GM12878 (cell line): Measurements from ENCODE around the gene MANBA. TPM values are rescaled to one million over a fixed set of nuclear protein-coding genes. Genes with fewer than 3 reads are reported as not detected.

Experiments used
- ATAC-seq: fragments of 200-7000 bp; cut with Tn5 transposase; 3 replicates; pipeline ENCODE4 v1.9.1; 2020; ENCODE audit warnings: mild to moderate bottlenecking, moderate library complexity
- BruUV-seq: library from RNA; stranded (reverse); fragments of 400-500 nt; replicated peaks from 2 replicates; lab custom pipeline; 2021; lab: Mats Ljungman, UMichigan
- CTCF ChIA-PET: fragments of 300-600 bp; sonication (Branson Sonifier 250); formaldehyde crosslinking; extraction: SDS; loops from one replicate; lab custom pipeline; 2021; ENCODE audit warnings: inconsistent platforms; lab: Yijun Ruan, JAX
- POLR2A ChIA-PET: fragments of 350-600 bp; formaldehyde crosslinking; extraction: SDS; loops from one replicate; lab custom pipeline; 2021; ENCODE audit warnings: inconsistent platforms; lab: Charles Lee
- RAD21 ChIA-PET: fragments of 300-600 bp; sonication (Branson Sonifier 250); formaldehyde crosslinking; loops from one replicate; lab custom pipeline; 2023; ENCODE audit warnings: antibody characterized with exemption; ENCODE audit not compliant: unreplicated experiment; lab: Charles Lee
- SMC1A ChIA-PET: fragments of 300-600 bp; sonication (Branson Sonifier 250); formaldehyde crosslinking; loops from one replicate; lab custom pipeline; 2023; ENCODE audit not compliant: unreplicated experiment, uncharacterized antibody; lab: Charles Lee
- DNase-seq: peaks from one replicate; pipeline ENCODE4 v3.0.0-alpha.2; 2011; ENCODE audit warnings: low read depth, low spot score
- FAIRE-seq: peaks from 3 replicates; lab custom pipeline; 2011; peaks lifted over from hg19 to GRCh38; lab: Jason Lieb, UNC
- H2AFZ ChIP-seq: 2 replicates; pipeline ENCODE4 v1.6.0; 2011; ENCODE audit warnings: low read depth, low read length, control low read depth; ENCODE audit not compliant: control insufficient read depth
- H3K27ac ChIP-seq: 2 replicates; pipeline ENCODE4 v1.5.1; 2011; ENCODE audit warnings: control low read depth; ENCODE audit not compliant: control insufficient read depth, insufficient read depth
- H3K27me3 ChIP-seq, 2 experiments: replicated peaks in 1 of 2; 2 replicates each; pipeline versions ENCODE4 v1.6.0 to v1.6.1; 2011; ENCODE audit warnings: low read length in 1 of 2; ENCODE audit not compliant: control insufficient read depth in 2 of 2, insufficient read depth in 2 of 2
- H3K36me3 ChIP-seq, 2 experiments: 2 replicates each; pipeline ENCODE4 v1.5.1; 2011; ENCODE audit warnings: low read length in 1 of 2; ENCODE audit not compliant: control insufficient read depth in 2 of 2, insufficient read depth in 2 of 2
- H3K4me1 ChIP-seq: 2 replicates; pipeline ENCODE4 v1.6.1; 2011; ENCODE audit warnings: mild to moderate bottlenecking, low read length, moderate library complexity, mixed read lengths; ENCODE audit not compliant: control insufficient read depth, insufficient read depth
- H3K4me2 ChIP-seq: 2 replicates; pipeline ENCODE4 v1.6.0; 2011; ENCODE audit warnings: control low read depth; ENCODE audit not compliant: control insufficient read depth, insufficient read depth
- H3K4me3 ChIP-seq: fragments of 200-600 bp; sonication (generic); 2 replicates; pipeline ENCODE4 v1.5.1; 2016
- H3K79me2 ChIP-seq: 2 replicates; pipeline ENCODE4 v1.6.0; 2011; ENCODE audit warnings: low read length; ENCODE audit not compliant: control insufficient read depth, insufficient read depth
- H3K9ac ChIP-seq: 2 replicates; pipeline ENCODE4 v1.8.0; 2011; ENCODE audit warnings: low read length, control low read depth, mixed read lengths; ENCODE audit not compliant: control insufficient read depth, insufficient read depth
- H3K9me3 ChIP-seq: replicated peaks from 3 replicates; pipeline ENCODE4 v1.5.1; 2011; ENCODE audit warnings: mild to moderate bottlenecking, low read length; ENCODE audit not compliant: control insufficient read depth, insufficient read depth
- H4K20me1 ChIP-seq: 2 replicates; pipeline ENCODE4 v1.6.0; 2011; ENCODE audit not compliant: control insufficient read depth, insufficient read depth
- CEBPB ChIP-seq, 2 experiments: fragments of 150-350 bp in 1 of 2; IDR thresholded peaks; 2 replicates each; pipeline ENCODE4 v1.6.1; 2012 to 2014; ENCODE audit warnings: low read depth in 2 of 2, low read length in 2 of 2, borderline replicate concordance in 1 of 2, inconsistent platforms in 1 of 2
- EZH2 ChIP-seq: IDR thresholded peaks from 2 replicates; pipeline ENCODE4 v1.6.1; 2012; ENCODE audit warnings: low read depth, mild to moderate bottlenecking, control low read depth, inconsistent platforms, low read length, borderline replicate concordance; ENCODE audit not compliant: control insufficient read depth
- FOXM1 ChIP-seq: IDR thresholded peaks from 2 replicates; pipeline ENCODE4 v1.6.1; 2012; ENCODE audit warnings: low read depth, mild to moderate bottlenecking, inconsistent platforms, low read length, moderate library complexity
- IKZF2 ChIP-seq, 2 experiments: fragments of 450-650 bp; IDR thresholded peaks; 2 replicates each; pipeline ENCODE4 v1.6.1; 2017; ENCODE audit warnings: mild to moderate bottlenecking in 2 of 2, moderate library complexity in 2 of 2
- IRF4 ChIP-seq: IDR thresholded peaks from 2 replicates; pipeline ENCODE4 v1.6.1; 2011; ENCODE audit warnings: low read depth, low read length
- KLF5 ChIP-seq: fragments of 450-650 bp; IDR thresholded peaks from 2 replicates; pipeline ENCODE4 v1.6.1; 2014; ENCODE audit warnings: mild to moderate bottlenecking; ENCODE audit not compliant: partially characterized antibody
- MXI1 ChIP-seq: fragments of 150-350 bp; IDR thresholded peaks from 2 replicates; pipeline ENCODE4 v1.6.1; 2011; ENCODE audit warnings: low read depth, mild to moderate bottlenecking, inconsistent platforms, low read length, improper control_type of control experiment
- NFIC ChIP-seq: IDR thresholded peaks from 2 replicates; pipeline ENCODE4 v1.6.1; 2012; ENCODE audit warnings: low read depth, mild to moderate bottlenecking, inconsistent platforms, low read length, moderate library complexity
- NRF1 ChIP-seq: conservative IDR thresholded peaks from 2 replicates; pipeline ENCODE4 v1.6.1; 2011; ENCODE audit warnings: mild to moderate bottlenecking, low read depth, low read length, improper control_type of control experiment
- PBX3 ChIP-seq: IDR thresholded peaks from 2 replicates; pipeline ENCODE4 v1.6.1; 2011; ENCODE audit warnings: mild to moderate bottlenecking, low read depth, low read length, moderate library complexity; ENCODE audit not compliant: insufficient replicate concordance
- POLR2AphosphoS5 ChIP-seq: IDR thresholded peaks from 2 replicates; pipeline ENCODE4 v1.6.1; 2011; ENCODE audit warnings: mild to moderate bottlenecking, low read length, inconsistent platforms
- SMAD1 ChIP-seq: fragments of 450-650 bp; IDR thresholded peaks from 2 replicates; pipeline ENCODE4 v1.6.1; 2018; ENCODE audit warnings: mild to moderate bottlenecking, low read depth; ENCODE audit not compliant: partially characterized antibody
- SRF ChIP-seq, 2 experiments: IDR thresholded peaks; 2 replicates each; pipeline ENCODE4 v1.6.1; 2011; ENCODE audit warnings: low read depth in 2 of 2, low read length in 2 of 2, mild to moderate bottlenecking in 1 of 2, moderate library complexity in 1 of 2
- WGBS: methylation state at CpG from one replicate; pipeline ENCODE4 v1.1.6; 2016; ENCODE audit warnings: low lambda C conversion rate; ENCODE audit not compliant: insufficient replicate concordance, insufficient coverage; ENCODE audit errors: missing lambda C conversion rate; 5-methylcytosine and 5-hydroxymethylcytosine counted together
- in situ Hi-C: fragments of 300-500 bp; cut with MboI; formaldehyde crosslinking; loops from 9 replicates; pipeline ENCODE4 v1.14.3; 2018; ENCODE audit warnings: mixed read lengths
- intact Hi-C: fragments of 100-400 bp; cut with micrococcal nuclease; formaldehyde crosslinking; loops from one replicate; pipeline ENCODE4 v1.14.2; 2022; ENCODE audit not compliant: unreplicated experiment
- polyA plus RNA-seq, 11 experiments: library from polyadenylated mRNA; depleted of rRNA in 4 of 11; unstranded in 6 of 11; stranded (reverse) in 5 of 11; fragments of >200 nt; fragmentation: Nextera tagmentation in 4 of 11; fragmentation: Illumina TruSeq in 1 of 11; extraction: Ambion mirVana in 4 of 11; extraction: Trizol in 1 of 11; gene quantifications; 1 replicate in 1 of 11; 2 replicates in 10 of 11; pipeline versions ENCODE4 v1.2.1 to v1.2.3, GENCODE V29; 2011 to 2016; ENCODE audit warnings: inconsistent platforms in 2 of 11, missing spikeins in 2 of 11, low read depth in 1 of 11
- total RNA-seq, 4 experiments: library from RNA; depleted of rRNA in 3 of 4; stranded (reverse); fragments of >200 nt in 3 of 4; fragmentation: Illumina TruSeq in 1 of 4; extraction: Trizol in 1 of 4; gene quantifications; 2 replicates each; pipeline versions ENCODE4 v1.2.1 to v1.2.3, GENCODE V29; 2013 to 2021
- TF ChIP-seq, protein P1 (sequence below): fragments of 450-650 bp; formaldehyde crosslinking; IDR thresholded peaks from 2 replicates; pipeline ENCODE4 v1.4.0; 2022; ENCODE audit warnings: mild to moderate bottlenecking, moderate library complexity
- TF ChIP-seq, protein P2 (sequence below): IDR thresholded peaks from 2 replicates; pipeline ENCODE4 v1.6.1; 2012; ENCODE audit warnings: low read depth, low read length, improper control_type of control experiment
- TF ChIP-seq, protein P3 (sequence below): fragments of 450-650 bp; IDR thresholded peaks from 2 replicates; pipeline ENCODE4 v1.6.1; 2014; ENCODE audit warnings: mild to moderate bottlenecking

MANBA gene
- total and polyA plus RNA-seq, 10 of the 15 experiments (the other 5 are each of a cell fraction or from before 2014, with no cell fraction given) = 3.8 to 19.0 (median 12.5) TPM

- Histone ChIP-seq H3K4me2 (no peak overlapping the region), H3K9ac (no peak overlapping the region), H4K20me1 (no peaks in the 10 kb centered on the region), H3K9me3 (peaks cover 2% of the 10 kb centered on the region; the same call in 1 of the 3 replicates), H3K4me3 (no peak overlapping the region)
- FAIRE-seq = no peak
- no peak for ATAC-seq
- in situ Hi-C loops = no loop called here
- POLR2A ChIA-PET = no interaction called here
- SMC1A ChIA-PET = interaction anchor here (1.0 to 1.5 kb wide), 3 partner anchors 10 to 319 kb away, joined by 3 to 5 read pairs (median 4); partner anchors contain the start of gene MANBA
- no peak for DNase-seq
- TF ChIP-seq NRF1 = no peak
- no peak for TF ChIP-seq SRF (IDR thresholded peaks at IDR 0.05; ENCODE audit: low read depth in 2 of 2, low read length in 2 of 2)
- TF ChIP-seq, protein P1, sequence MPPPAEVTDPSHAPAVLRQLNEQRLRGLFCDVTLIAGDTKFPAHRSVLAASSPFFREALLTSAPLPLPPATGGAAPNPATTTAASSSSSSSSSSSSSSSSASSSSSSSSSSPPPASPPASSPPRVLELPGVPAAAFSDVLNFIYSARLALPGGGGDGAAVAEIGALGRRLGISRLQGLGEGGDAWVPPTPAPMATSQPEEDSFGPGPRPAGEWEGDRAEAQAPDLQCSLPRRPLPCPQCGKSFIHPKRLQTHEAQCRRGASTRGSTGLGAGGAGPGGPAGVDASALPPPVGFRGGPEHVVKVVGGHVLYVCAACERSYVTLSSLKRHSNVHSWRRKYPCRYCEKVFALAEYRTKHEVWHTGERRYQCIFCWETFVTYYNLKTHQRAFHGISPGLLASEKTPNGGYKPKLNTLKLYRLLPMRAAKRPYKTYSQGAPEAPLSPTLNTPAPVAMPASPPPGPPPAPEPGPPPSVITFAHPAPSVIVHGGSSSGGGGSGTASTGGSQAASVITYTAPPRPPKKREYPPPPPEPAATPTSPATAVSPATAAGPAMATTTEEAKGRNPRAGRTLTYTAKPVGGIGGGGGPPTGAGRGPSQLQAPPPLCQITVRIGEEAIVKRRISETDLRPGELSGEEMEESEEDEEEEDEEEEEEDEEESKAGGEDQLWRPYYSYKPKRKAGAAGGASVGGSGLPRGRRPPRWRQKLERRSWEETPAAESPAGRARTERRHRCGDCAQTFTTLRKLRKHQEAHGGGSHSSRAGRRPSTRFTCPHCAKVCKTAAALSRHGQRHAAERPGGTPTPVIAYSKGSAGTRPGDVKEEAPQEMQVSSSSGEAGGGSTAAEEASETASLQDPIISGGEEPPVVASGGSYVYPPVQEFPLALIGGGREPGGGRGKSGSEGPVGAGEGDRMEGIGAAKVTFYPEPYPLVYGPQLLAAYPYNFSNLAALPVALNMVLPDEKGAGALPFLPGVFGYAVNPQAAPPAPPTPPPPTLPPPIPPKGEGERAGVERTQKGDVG = no peak
- no peak for TF ChIP-seq SMAD1
- no peak for TF ChIP-seq EZH2
- no peak for TF ChIP-seq IKZF2 (IDR thresholded peaks at IDR 0.05)
- TF ChIP-seq IRF4 = no peak
- TF ChIP-seq POLR2AphosphoS5 = no peak
- TF ChIP-seq FOXM1 = no peak
- TF ChIP-seq, protein P2, sequence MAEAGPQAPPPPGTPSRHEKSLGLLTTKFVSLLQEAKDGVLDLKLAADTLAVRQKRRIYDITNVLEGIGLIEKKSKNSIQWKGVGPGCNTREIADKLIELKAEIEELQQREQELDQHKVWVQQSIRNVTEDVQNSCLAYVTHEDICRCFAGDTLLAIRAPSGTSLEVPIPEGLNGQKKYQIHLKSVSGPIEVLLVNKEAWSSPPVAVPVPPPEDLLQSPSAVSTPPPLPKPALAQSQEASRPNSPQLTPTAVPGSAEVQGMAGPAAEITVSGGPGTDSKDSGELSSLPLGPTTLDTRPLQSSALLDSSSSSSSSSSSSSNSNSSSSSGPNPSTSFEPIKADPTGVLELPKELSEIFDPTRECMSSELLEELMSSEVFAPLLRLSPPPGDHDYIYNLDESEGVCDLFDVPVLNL = no peak
- TF ChIP-seq MXI1 = no peak
- no peak for TF ChIP-seq NFIC
- TF ChIP-seq CEBPB (IDR thresholded peaks at IDR 0.05; ENCODE audit: borderline replicate concordance in 1 of 2, low read depth in 2 of 2, low read length in 2 of 2) = no peak
- TF ChIP-seq KLF5 = no peak
- TF ChIP-seq, protein P3, sequence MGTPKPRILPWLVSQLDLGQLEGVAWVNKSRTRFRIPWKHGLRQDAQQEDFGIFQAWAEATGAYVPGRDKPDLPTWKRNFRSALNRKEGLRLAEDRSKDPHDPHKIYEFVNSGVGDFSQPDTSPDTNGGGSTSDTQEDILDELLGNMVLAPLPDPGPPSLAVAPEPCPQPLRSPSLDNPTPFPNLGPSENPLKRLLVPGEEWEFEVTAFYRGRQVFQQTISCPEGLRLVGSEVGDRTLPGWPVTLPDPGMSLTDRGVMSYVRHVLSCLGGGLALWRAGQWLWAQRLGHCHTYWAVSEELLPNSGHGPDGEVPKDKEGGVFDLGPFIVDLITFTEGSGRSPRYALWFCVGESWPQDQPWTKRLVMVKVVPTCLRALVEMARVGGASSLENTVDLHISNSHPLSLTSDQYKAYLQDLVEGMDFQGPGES = no peak
- TF ChIP-seq PBX3 = no peak
- TF ChIP-seq, all 136 proteins: peak for 0
- RAD21 ChIA-PET = no interaction called here
- intact Hi-C loops = no loop called here
- Histone ChIP-seq H3K36me3 (peaks cover 0 to 5% of the 10 kb centered on the region in 2 experiments; a peak in 1 of 4 replicates), H3K79me2 (no peaks in the 10 kb centered on the region; the same call in 1 of the 2 replicates), H3K27ac (no peak overlapping the region), H2AFZ (no peak overlapping the region), H3K4me1 (no peaks in the 10 kb centered on the region), H3K27me3 (no peaks in the 10 kb centered on the region)
- BruUV-seq = no TSS peak
- WGBS = 100% methylated on average over 3 of the region's 3 CpGs
- CTCF ChIA-PET = no interaction called here
These were observed 49.8 kb downstream of the MANBA start for GRCh38 chr4:102710986-102711385.
